DMS114 treated with DMSO at 0.1 percent for 48 hours (cell line): Measurements from ENCODE around the gene YY1.
"Not testable (repeated sequence)": the region's sequence is repeated elsewhere in the genome, so short reads cannot be mapped to it uniquely, and the experiment has no call there.

ENCODE experiments used
- DNase-seq: peaks from one replicate; lab custom pipeline; 2025; ENCODE audit not compliant: unreplicated experiment; lab: John Stamatoyannopoulos, UW

The YY1 gene

DNA sequence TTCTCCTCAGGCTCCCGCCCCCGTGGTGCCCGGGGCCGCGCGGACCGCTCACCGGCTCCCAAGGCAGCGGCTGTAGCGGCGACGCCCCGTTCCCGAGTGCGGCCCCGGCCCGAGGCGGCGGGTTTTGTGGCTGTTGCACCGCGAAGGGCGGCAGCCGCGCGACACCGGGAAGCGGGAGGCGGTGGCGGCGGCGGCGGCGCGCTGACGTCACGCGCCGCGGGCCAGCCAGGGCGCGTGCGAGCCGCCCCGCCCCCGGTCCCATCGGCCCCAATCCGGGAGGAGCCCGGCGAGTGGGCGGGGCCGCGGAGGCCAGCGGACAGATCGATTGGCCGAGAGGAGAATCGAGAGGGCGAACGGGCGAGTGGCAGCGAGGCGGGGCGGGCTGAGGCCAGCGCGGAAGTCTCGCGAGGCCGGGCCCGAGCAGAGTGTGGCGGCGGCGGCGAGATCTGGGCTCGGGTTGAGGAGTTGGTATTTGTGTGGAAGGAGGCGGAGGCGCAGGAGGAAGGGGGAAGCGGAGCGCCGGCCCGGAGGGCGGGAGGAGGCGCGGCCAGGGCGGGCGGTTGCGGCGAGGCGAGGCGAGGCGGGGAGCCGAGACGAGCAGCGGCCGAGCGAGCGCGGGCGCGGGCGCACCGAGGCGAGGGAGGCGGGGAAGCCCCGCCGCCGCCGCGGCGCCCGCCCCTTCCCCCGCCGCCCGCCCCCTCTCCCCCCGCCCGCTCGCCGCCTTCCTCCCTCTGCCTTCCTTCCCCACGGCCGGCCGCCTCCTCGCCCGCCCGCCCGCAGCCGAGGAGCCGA lies at the start of gene YY1:
Gene YY1 (plus strand): TSS at position 726 of the 792 bp plus-strand sequence. CDS start 101 bp downstream, outside the sequence.
- DNase-seq = peak; percentile 89

DNA sequence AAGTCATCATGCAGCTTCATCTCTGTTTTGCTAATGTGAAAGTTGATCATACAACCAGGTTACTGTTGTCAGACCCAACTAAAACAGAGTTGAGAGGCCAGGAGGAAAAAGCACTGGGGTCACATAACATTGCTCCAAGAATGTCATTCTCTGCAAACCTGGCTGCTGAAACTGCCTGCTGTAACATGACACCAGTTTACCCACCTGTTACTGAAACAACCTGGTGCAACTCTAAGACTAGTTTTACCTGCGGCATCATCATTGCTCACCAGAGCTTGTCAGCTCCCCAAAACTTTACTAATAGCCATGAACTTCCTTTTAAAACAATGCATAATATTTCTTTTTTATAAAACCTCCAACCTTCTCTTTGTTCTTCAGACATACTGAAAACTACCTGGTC lies 48.8 kb upstream of the YY1 start:
- DNase-seq = no peak

DNA sequence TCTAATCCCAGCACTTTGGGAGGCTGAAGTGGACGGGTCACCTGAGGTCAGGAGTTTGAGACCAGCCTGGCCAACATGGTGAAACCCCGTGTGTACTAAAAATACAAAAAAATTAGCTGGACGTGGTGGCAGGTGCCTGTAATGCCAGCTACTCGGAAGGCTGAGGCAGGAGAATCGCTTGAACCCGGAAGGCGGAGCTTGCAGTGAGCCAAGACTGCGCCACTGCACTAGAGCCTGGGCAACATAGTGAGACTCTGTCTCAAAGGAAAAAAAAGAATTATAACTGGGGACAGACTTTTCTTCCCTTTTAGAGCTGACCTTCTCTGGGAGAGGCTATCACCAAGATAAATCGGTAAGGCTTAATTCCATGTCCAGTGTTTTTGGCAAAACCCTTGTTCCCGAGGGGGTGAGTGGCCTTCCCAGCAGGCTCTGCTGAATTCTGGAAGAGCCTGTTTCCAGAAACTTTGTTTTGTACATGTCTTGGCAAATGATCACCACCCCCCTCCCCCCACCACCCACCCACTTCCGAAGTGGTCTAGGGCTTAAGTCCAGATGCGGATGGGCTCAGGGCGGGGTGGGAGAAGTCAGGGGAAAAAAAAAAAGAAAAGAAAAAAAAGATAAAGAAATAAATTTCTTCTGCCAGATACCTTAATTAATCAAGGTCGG lies 47.2 kb upstream of the YY1 start:
- no peak for DNase-seq

DNA sequence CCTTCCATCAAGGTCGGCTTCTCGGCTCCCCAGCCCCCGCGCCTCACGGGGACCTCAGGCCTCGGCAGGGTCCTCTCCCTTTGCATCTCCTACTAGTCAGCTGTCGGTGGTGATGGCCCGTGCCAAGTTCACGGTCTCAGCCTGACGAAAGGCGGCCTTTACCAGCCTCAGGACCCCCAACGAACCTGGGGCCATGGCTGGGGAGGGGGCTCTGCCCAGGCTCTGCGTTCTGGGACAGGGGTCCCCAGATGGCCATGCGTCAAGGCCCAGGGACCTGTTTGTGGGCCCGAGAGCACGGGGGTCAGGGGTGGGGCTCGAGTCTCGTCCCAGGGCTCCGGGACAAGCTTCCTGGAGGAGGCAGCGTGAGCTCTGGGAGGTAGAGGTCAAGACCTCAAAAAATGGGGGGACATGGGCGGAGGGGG lies 46.7 kb upstream of the YY1 start:
- no peak for DNase-seq

DNA sequence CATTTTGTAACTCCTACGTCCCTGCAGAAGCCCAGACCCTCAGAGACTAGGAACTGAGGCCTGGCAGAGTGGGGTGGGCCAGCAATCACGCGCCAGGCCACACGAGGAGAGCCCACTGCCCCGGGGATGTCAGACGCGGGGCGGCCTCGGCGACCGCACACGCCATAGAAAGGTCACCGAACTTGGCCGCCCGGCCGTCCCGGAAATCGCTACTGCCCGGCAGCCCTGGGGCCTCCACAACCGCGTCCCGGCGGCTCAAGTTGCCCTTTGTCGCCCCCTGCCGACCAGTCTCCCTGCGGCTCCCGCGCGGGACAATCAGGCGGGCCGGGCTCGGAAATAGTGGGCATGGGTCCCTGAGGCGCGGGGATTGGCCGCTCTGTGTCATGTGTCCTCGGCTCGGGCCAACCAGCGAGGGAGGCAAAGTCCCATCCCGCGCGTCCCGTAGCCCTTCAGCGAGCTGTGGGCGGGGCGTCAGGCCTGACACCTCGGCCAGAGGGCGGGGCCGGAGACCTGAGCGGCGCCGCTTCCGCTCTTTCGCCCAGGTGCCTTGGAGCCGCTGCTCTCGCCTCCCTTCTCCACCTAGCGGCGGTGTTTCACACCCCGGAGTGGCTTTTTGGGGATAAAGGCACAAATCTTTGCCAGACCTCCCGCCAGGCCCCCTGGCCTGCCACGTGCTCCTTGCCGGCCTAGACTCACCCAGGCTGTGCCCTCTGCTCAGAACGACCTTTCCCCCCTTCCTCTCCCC lies 46.1 kb upstream of the YY1 start:
- DNase-seq = peak; percentile 89

DNA sequence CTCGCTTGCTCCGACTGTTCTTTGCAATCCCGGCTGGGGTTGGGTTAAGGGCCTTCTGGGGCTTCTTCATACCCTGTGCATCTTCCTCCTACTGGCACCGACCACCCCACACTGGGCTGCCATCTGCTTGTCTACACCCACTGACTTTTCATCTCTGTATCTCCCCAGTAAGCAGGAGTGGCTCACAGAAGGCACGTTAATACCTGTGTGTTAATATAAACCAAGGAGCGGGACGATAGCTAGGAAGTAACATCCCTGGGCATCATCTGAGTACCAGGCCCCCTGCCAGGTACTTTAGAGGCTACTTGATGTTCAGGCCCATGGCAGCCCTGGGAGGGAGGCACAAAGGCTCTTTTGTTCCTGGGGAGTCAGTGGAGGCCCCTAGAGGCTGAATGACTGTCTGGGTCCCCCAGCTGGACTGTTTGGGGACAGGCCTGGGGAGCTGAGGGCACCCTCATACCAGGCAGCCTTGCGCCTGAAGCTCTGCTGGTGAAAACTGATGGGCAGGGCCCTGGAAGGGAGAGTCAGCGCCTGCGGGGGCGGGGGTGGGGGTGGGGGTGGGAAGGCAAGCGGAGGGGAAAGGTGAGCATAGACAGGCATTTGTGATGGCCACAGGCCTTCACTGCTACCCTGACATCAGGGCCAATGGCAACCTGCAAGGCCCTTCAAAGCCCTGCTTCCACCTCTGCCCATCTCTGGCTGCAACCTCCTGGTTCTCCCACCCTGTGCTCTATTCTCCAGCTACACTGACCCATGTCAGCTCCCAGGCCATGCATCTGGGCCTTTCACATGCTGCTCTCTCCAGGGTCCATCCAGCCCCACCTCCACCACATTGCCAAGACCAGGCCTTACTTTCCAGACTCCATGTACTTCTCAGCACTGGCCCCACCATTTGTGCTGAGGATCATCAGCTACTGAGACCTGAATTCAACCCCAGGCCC lies 45.3 kb upstream of the YY1 start:
- DNase-seq = no peak

DNA sequence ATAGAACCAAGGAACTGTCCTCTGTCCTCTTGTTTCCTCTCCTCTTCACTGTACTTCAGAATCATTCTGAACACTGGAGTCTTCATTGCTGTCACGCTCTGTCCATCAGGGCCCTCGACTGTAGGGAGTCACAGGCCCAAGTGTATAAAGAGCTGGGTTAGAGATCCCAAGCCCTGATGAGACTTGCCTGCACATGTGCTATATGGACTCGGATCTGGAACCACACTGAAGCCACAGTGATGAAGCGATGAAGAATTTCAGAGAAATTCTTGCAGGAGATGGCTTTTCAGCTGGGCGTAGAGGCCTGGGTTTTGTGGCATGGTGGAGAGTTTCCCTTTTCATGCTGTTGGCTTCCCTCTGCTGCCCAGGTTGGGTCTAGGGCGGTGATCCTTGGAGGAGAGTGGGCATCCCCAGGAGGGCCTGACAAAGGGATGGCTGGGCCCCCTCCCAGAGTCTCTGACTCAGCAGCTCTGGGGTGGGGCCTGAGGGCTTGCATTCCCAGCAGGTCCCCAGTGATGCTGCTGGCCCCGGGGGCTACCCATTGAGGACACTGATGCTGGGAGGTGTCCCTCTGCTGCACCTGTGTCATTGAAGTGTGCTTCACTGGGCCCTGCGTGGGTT lies 39.6 kb upstream of the YY1 start:
- no peak for DNase-seq

DNA sequence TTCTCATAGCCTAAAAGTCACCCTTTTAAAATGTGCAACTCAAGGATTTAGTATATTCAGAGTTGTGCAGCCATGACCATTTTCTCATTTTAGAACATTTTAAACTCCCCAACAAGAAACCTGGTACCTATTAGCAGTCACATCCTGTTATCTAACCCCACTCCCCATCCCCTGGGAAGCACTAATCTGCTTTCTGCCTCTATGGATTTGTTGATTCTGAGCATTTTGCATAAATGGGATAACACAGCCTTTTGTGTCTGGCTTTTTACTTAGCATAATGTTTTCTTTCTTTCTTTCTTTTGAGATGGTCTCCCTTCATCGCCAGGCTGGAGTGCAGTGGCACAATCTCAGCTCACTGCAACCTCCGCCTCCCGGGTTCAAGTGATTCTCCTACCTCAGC lies 38.6 kb upstream of the YY1 start:
- no peak for DNase-seq

DNA sequence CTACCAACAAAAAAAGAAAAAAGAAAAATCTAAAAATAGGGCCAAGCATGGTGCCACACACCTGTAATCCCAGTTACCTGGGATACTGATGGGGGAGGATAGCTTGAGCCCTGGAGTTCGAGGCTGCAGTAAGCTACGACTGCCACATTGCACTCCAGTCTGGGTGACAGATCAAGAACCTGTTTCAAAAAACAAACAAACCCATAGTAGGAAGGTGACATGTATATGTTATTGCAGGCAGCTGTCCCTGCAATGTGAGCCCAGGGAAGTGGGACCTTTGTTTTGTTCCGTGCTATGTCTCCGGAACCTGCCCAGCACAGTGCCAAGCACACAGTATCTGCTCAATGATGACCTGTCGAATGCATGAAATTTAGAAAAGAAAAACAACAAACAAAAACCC lies 37.2 kb upstream of the YY1 start:
- DNase-seq = no peak

DNA sequence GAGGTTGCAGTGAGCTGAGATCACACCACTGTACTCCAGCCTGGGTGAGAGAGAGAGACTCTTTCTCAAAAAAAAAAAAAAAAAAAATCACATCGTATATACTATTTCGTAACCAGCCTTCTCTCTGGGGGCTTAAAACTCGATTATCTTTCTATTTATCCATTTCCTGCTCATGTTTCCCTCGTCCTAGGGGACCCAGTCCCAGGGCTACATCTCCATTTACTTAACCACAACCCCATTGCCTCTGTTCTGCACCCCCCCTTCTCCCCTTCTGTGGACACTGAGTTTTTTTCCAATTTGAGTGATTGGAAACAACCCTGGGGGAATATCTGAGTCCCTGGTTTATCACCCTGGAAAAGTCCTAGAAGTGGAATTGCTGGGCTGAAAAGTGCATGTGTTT lies 36.2 kb upstream of the YY1 start:
- DNase-seq = no peak

DNA sequence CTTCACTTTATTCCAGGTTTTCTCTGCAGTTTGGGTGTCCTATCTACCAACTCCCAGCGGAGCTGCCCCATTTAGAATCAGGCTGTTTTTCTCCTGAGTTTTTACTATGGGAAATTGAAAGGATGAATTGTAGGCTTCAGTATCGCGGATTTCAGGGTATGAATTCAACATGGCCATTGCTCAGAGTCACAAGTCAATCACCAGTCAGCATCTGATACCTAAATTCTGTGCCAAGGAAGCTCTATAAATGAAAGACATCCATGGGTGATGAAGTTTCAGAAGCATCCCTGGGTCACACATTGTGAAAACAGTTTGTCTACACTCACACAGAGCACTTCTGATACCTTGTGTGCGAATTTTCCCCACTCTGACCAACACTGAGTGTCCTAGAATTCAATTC lies 35.8 kb upstream of the YY1 start:
- no peak for DNase-seq

DNA sequence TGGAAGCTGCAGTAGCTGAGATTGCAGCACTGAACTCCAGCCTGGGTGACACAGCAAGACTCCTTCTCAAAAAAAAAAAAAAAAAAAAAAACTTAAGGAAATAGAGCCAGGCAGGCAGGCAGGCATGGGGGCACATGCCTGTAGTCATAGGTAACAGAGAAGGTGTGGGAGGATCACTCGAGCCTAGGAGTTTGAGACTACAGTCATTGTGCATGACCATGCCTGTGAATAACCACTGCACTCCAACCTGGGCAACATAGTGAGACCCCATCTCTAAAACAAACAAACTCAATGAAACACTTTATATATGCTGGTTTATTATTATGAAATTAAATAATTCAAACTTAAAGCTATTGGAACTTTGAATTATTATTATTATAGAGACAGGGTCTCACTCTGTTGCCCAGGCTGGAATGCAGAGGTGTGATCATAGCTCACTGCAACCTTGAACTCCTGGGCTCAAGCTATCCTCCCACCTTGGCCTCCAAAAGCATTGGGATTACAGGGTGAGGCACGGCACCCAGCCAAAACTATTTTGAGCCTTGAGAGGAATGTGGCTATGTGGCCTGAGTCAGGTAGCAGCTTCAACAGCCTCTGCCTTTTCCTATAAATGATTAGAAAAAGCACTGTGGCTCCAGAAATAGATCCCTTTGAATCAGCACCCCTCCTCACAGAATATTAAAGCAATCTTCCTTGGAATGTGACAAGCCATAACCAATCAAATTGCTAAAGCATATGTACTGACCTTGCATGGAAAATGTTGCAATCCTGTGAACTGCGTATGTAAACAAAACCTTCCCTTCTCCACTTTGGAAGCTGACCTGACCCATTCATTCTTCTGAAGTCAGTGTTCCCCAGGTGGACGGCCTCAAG lies 34.7 kb upstream of the YY1 start:
- no peak for DNase-seq

DNA sequence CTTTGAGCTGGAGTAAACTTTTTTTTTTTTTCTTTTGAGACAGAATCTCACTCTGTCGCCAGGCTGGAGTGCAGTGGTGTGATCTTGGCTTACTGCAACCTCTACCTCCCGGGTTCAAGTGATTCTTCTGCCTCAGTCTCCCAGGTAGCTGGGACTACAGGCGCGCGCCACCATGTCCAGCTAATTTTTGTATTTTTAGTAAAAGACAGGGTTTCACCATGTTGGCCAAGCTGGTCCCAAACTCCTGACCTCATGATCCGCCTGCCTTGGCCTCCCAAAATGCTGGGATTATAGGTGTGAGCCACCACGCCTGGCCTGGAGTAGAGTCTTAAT lies 34.1 kb upstream of the YY1 start:
- DNase-seq = not testable (repeated sequence)

DNA sequence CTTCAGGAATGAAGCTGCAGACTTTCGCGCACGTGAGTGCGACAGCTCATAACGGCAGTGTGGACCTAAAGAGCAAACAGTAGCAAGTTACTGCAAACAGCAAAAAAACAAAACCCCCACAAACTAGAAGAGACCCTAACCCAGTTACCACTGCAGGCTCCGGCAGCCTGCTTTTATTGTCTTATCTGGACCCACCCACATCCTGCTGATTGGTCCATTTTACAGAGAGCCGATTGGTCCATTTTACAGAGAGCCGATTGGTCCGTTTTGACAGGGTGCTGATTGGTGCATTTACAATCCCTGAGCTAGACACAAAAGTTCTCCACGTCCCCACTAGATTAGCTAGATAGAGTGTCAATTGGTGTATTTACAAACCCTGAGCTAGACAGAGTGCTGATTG lies 31.4 kb upstream of the YY1 start:
- not testable (repeated sequence) for DNase-seq

DNA sequence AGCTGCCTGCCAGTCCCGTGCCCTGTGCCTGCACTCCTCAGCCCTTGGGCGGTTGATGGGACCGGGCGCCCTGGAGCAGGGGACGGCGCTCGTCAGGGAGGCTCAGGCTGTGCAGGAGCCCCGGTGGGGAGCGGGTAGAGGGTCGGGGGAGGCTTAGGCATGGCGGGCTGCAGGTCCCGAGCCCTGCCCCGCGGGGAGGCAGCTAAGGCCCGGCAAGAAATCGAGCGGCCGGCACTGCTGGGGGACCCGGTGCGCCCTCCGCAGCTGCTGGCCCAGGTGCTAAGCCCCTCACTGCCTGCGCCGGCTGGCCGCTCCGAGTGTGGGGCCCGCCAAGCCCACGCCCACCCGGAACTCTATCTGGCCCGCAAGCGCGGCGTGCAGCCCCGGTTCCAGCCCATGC lies 30.8 kb upstream of the YY1 start:
- not testable (repeated sequence) for DNase-seq

DNA sequence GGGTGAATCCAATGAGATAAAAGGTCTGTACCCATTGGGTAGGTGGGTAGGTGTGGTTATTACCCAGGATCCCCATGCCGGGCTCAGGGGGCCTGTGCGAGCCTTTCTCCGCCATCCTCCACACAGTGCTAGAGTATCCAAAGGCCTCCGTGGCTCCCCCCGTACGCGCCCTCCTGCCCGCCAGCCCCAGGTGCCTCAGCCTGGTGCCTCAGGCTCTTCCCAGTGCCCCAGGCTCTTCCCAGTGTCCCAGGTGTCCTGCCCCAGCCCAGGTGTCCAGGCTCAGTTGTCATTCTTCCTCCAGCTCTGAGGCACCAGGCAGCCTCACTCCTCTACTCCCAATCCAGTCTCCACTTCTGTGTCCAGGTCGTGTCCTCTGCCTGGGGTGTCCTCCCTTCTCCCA lies 27.6 kb upstream of the YY1 start:
- DNase-seq = no peak

DNA sequence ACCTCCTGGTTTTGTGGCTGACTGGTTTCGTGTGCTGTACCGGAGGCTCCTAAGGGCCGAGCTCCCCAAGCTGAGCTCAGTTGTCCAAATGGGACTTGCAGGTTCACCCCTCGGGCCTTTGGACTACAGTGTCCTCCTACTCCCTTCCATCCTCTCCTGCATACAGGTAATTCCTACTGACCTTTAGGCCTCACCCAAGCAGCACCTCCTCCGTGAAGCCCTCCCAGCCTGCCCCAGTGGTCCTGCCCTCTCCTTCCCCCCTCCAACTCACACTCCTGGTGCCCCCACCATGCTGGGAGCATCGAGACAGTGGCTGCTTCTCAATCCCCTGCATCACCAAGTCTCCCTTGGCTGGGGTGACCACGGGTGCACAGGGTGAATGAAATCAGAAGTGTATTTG lies 27.1 kb upstream of the YY1 start:
- DNase-seq = no peak

DNA sequence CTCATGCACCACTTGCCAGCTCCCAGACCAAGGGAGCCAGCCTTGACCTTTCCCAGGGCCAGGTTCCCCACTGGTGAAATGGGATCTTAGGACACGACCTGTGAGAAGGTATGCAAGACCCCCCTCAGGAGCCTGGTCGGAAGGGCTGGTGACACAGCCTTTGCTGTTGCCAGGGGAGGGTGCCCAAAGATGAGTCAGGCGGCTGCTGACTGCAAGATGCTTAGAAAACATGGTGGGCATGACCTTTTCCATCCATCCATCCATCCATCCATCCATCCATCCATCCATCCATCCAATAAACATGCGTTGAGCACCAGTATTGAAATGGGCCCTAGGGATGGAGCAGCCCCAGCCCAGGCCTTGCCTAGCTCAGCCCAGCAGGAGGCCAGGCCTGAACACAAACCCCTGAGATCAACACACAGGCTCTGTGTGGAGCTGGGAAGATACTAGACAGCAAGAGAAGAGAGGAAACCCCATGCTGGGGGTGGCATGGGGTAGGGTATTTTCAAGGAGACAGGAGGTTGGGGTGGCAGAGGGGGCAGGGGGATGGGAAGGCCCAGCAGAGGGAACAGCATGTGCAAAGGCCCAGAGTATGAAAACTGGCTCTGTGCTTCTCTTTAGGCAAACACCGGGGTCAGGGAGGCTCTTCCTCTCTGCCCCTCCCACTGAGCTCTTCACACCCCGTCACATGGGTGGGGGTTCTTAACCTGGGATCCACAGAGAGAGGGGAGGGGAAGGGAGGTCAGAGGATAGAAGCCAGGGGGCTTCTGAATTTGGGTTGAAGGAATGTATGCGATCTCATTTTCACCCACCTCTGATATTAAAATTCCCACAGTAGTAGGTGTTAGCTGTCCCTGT lies 26.2 kb upstream of the YY1 start:
- no peak for DNase-seq

DNA sequence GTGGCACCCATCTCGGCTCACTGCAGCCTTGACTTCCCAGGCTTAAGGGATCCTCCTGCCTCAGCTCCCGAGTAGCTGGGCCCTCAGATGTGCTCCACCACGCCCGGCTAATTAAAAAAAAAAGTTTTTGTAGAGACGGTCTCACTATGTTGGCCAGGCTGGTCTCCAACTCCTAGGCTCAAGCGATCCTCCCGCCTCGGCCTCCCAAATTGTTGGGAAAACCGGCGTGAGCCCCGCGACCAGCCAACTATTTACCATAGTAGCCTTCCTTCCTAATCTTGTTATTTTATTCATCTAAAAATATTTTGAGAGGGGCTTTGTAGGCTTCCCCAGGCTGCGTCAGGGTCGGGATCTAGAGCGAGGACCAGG lies 25.4 kb upstream of the YY1 start:
- DNase-seq = no peak
